Liver (tissue), 9 donors: ENCODE measurements around the gene PAX9. TPM values are rescaled to one million over a fixed set of nuclear protein-coding genes. Genes with fewer than 3 reads are reported as not detected.

ENCODE experiments used
- DNase-seq: peaks from one replicate; pipeline ENCODE4 v3.0.0-alpha.2; 2017; ENCODE audit warnings: low spot score
- H3K27ac ChIP-seq, 2 donors: one replicate each; pipeline ENCODE4 v1.7.0; 2013; ENCODE audit warnings: inconsistent platforms in 2 of 2, low read length in 2 of 2, control low read depth in 1 of 2, low read depth in 1 of 2, mild to moderate bottlenecking in 1 of 2
- H3K27me3 ChIP-seq, 4 donors: one replicate each; pipeline versions ENCODE4 v1.6.1 to v1.7.0; 2013; ENCODE audit warnings: low read length in 3 of 4, inconsistent platforms in 1 of 4, mild to moderate bottlenecking in 1 of 4, moderate library complexity in 1 of 4; ENCODE audit not compliant: control insufficient read depth in 4 of 4, insufficient read depth in 4 of 4
- H3K36me3 ChIP-seq, 4 donors: one replicate each; pipeline versions ENCODE4 v1.6.1 to v1.7.0; 2013; ENCODE audit warnings: low read length in 3 of 4, mild to moderate bottlenecking in 3 of 4, low read depth in 1 of 4, moderate library complexity in 1 of 4; ENCODE audit not compliant: control insufficient read depth in 4 of 4, insufficient read depth in 3 of 4
- H3K4me1 ChIP-seq, 4 donors: one replicate each; pipeline versions ENCODE4 v1.6.1 to v1.7.0; 2013; ENCODE audit warnings: low read length in 3 of 4, mild to moderate bottlenecking in 3 of 4, moderate library complexity in 1 of 4; ENCODE audit not compliant: control insufficient read depth in 4 of 4, insufficient read depth in 4 of 4
- H3K4me3 ChIP-seq, 3 donors: one replicate each; pipeline versions ENCODE4 v1.6.1 to v1.7.0; 2013; ENCODE audit warnings: low read length in 3 of 3, control low read depth in 1 of 3, low read depth in 1 of 3, mild to moderate bottlenecking in 1 of 3
- H3K9ac ChIP-seq, 2 donors: one replicate each; pipeline ENCODE4 v1.7.0; 2013; ENCODE audit warnings: low read length in 2 of 2, mild to moderate bottlenecking in 2 of 2, moderate library complexity in 2 of 2, control low read depth in 1 of 2, low read depth in 1 of 2
- H3K9me3 ChIP-seq, 4 donors: one replicate each; pipeline versions ENCODE4 v1.6.1 to v1.7.0; 2013; ENCODE audit warnings: low read length in 3 of 4; ENCODE audit not compliant: control insufficient read depth in 4 of 4
- EGR1 ChIP-seq, 2 donors: IDR thresholded peaks; 2 replicates each; pipeline ENCODE4 v1.6.1; 2016 to 2018; ENCODE audit warnings: antibody characterized with exemption in 2 of 2, low read depth in 2 of 2
- FOXA1 ChIP-seq: IDR thresholded peaks from 2 replicates; pipeline ENCODE4 v1.6.1; 2016; ENCODE audit warnings: antibody characterized with exemption
- FOXA2 ChIP-seq: IDR thresholded peaks from 2 replicates; pipeline ENCODE4 v1.6.1; 2016; ENCODE audit warnings: antibody characterized with exemption
- GABPA ChIP-seq, 2 donors: IDR thresholded peaks in 1 of 2; conservative IDR thresholded peaks in 1 of 2; 2 replicates each; pipeline ENCODE4 v1.6.1; 2016; ENCODE audit warnings: antibody characterized with exemption in 2 of 2, mild to moderate bottlenecking in 1 of 2, moderate library complexity in 1 of 2
- HNF4A ChIP-seq, 2 donors: conservative IDR thresholded peaks; 2 replicates each; pipeline ENCODE4 v1.6.1; 2016; ENCODE audit warnings: antibody characterized with exemption in 2 of 2, mild to moderate bottlenecking in 2 of 2
- HNF4G ChIP-seq: IDR thresholded peaks from 2 replicates; pipeline ENCODE4 v1.6.1; 2016; ENCODE audit warnings: antibody characterized with exemption
- JUND ChIP-seq, 2 donors: IDR thresholded peaks; 2 replicates each; pipeline ENCODE4 v1.6.1; 2016; ENCODE audit warnings: antibody characterized with exemption in 2 of 2
- MAX ChIP-seq: IDR thresholded peaks from 2 replicates; pipeline ENCODE4 v1.6.1; 2016; ENCODE audit warnings: antibody characterized with exemption
- NR2F2 ChIP-seq: IDR thresholded peaks from 2 replicates; pipeline ENCODE4 v1.6.1; 2016; ENCODE audit warnings: antibody characterized with exemption
- RAD21 ChIP-seq, 2 donors: IDR thresholded peaks; 2 replicates each; pipeline ENCODE4 v1.6.1; 2016; ENCODE audit warnings: antibody characterized with exemption in 2 of 2, mild to moderate bottlenecking in 2 of 2
- RXRA ChIP-seq, 2 donors: IDR thresholded peaks; 2 replicates each; pipeline ENCODE4 v1.6.1; 2017 to 2018; ENCODE audit warnings: antibody characterized with exemption in 2 of 2, mild to moderate bottlenecking in 1 of 2
- SP1 ChIP-seq: IDR thresholded peaks from 2 replicates; pipeline ENCODE4 v1.6.1; 2018; ENCODE audit warnings: antibody characterized with exemption, mild to moderate bottlenecking
- TAF1 ChIP-seq: conservative IDR thresholded peaks from 2 replicates; pipeline ENCODE4 v1.6.1; 2016; ENCODE audit warnings: antibody characterized with exemption, mild to moderate bottlenecking
- YY1 ChIP-seq: IDR thresholded peaks from 2 replicates; pipeline ENCODE4 v1.6.1; 2016; ENCODE audit warnings: antibody characterized with exemption, mild to moderate bottlenecking
- ZBTB33 ChIP-seq: IDR thresholded peaks from 2 replicates; pipeline ENCODE4 v1.6.1; 2016; ENCODE audit warnings: antibody characterized with exemption
- WGBS: extraction: QIAGEN DNeasy Blood & Tissue Kit; methylation state at CpG from one replicate; pipeline ENCODE4 v1.1.7; 2013; 5-methylcytosine and 5-hydroxymethylcytosine counted together
- polyA plus RNA-seq, 2 donors: library from polyadenylated mRNA; stranded (reverse) in 1 of 2; unstranded in 1 of 2; fragments of 200-250 nt in 1 of 2; fragments of >200 nt in 1 of 2; fragmentation: Nextera tagmentation in 1 of 2; extraction: Ambion mirVana in 1 of 2; gene quantifications; one replicate each; pipeline versions ENCODE4 v1.2.1 to v1.2.3, GENCODE V29; 2013 to 2015
- total RNA-seq, 2 donors: library from RNA; depleted of rRNA; stranded (reverse); fragments of >200 nt; gene quantifications; one replicate each; pipeline ENCODE4 v1.2.3, GENCODE V29; 2014
- TF ChIP-seq, protein P1 (sequence below): IDR thresholded peaks from 2 replicates; pipeline ENCODE4 v1.6.1; 2016; ENCODE audit warnings: antibody characterized with exemption, mild to moderate bottlenecking
- TF ChIP-seq, protein P2 (sequence below): fragments of 150-350 bp; IDR thresholded peaks from 2 replicates; pipeline ENCODE4 v1.5.1; 2017; ENCODE audit warnings: improper control_type of control experiment, low read depth, low read length; ENCODE audit not compliant: missing input control
- TF ChIP-seq, protein P3 (sequence below): IDR thresholded peaks from 2 replicates; pipeline ENCODE4 v1.6.1; 2016; ENCODE audit warnings: antibody characterized with exemption
- donor health status: healthy.
- donor health status: healthy.
- donor health status: healthy.
- donor health status: healthy.
- donor health status: healthy.

PAX9 gene
- total RNA-seq = not detected
- under 1 TPM in 1 of 2 donors, not detected in 1; 0.03 TPM for polyA plus RNA-seq

GRCh38 chr14:36661506-36662257, at the start of gene PAX9:
PAX9 (plus strand) TSS chr14:36661860; CDS start chr14:36662090, 230 bp downstream.
- peaks cover 23 to 51% (median 37%) of the 10 kb centered on the region in 4 donors for H3K4me1 ChIP-seq
- WGBS = 3% methylated on average over 44 of the region's 44 CpGs
- peak; percentile 79 for DNase-seq
- H3K4me3 ChIP-seq = peak within 1 kb of the TSS in 1 of 3 donors; percentile 30
- H3K9me3 ChIP-seq = peaks cover 0 to 5% (median 2%) of the 10 kb centered on the region in 4 donors
- H3K27ac ChIP-seq = no peak within 1 kb of the TSS
- peaks cover 2 to 49% (median 24%) of the 10 kb centered on the region in 4 donors for H3K27me3 ChIP-seq
- H3K9ac ChIP-seq = no peak within 1 kb of the TSS
- H3K36me3 ChIP-seq = no peaks in the 10 kb centered on the region
- TF ChIP-seq NR2F2 = no peak
- TF ChIP-seq FOXA2 = no peak
- TF ChIP-seq, protein P1, sequence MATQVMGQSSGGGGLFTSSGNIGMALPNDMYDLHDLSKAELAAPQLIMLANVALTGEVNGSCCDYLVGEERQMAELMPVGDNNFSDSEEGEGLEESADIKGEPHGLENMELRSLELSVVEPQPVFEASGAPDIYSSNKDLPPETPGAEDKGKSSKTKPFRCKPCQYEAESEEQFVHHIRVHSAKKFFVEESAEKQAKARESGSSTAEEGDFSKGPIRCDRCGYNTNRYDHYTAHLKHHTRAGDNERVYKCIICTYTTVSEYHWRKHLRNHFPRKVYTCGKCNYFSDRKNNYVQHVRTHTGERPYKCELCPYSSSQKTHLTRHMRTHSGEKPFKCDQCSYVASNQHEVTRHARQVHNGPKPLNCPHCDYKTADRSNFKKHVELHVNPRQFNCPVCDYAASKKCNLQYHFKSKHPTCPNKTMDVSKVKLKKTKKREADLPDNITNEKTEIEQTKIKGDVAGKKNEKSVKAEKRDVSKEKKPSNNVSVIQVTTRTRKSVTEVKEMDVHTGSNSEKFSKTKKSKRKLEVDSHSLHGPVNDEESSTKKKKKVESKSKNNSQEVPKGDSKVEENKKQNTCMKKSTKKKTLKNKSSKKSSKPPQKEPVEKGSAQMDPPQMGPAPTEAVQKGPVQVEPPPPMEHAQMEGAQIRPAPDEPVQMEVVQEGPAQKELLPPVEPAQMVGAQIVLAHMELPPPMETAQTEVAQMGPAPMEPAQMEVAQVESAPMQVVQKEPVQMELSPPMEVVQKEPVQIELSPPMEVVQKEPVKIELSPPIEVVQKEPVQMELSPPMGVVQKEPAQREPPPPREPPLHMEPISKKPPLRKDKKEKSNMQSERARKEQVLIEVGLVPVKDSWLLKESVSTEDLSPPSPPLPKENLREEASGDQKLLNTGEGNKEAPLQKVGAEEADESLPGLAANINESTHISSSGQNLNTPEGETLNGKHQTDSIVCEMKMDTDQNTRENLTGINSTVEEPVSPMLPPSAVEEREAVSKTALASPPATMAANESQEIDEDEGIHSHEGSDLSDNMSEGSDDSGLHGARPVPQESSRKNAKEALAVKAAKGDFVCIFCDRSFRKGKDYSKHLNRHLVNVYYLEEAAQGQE = no peak
- TF ChIP-seq RXRA (IDR thresholded peaks at IDR 0.05) = no peak
- TF ChIP-seq YY1 = no peak
- no peak for TF ChIP-seq RAD21 (IDR thresholded peaks at IDR 0.05)
- no peak for TF ChIP-seq MAX
- no peak for TF ChIP-seq JUND (IDR thresholded peaks at IDR 0.05)
- TF ChIP-seq, protein P2, sequence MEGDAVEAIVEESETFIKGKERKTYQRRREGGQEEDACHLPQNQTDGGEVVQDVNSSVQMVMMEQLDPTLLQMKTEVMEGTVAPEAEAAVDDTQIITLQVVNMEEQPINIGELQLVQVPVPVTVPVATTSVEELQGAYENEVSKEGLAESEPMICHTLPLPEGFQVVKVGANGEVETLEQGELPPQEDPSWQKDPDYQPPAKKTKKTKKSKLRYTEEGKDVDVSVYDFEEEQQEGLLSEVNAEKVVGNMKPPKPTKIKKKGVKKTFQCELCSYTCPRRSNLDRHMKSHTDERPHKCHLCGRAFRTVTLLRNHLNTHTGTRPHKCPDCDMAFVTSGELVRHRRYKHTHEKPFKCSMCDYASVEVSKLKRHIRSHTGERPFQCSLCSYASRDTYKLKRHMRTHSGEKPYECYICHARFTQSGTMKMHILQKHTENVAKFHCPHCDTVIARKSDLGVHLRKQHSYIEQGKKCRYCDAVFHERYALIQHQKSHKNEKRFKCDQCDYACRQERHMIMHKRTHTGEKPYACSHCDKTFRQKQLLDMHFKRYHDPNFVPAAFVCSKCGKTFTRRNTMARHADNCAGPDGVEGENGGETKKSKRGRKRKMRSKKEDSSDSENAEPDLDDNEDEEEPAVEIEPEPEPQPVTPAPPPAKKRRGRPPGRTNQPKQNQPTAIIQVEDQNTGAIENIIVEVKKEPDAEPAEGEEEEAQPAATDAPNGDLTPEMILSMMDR = no peak
- TF ChIP-seq FOXA1 = no peak
- no peak for TF ChIP-seq GABPA (IDR thresholded peaks at IDR 0.05 in 1 of 2, conservative IDR thresholded peaks at IDR 0.05 in 1 of 2)
- TF ChIP-seq SP1 = no peak
- no peak for TF ChIP-seq TAF1
- TF ChIP-seq HNF4A (conservative IDR thresholded peaks at IDR 0.05) = no peak
- TF ChIP-seq ZBTB33 = no peak
- TF ChIP-seq EGR1 (IDR thresholded peaks at IDR 0.05; ENCODE audit: low read depth in 2 of 2) = no peak
- TF ChIP-seq, protein P3, sequence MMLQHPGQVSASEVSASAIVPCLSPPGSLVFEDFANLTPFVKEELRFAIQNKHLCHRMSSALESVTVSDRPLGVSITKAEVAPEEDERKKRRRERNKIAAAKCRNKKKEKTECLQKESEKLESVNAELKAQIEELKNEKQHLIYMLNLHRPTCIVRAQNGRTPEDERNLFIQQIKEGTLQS = no peak
- TF ChIP-seq HNF4G = no peak
